Body of pancreas (tissue), 4 donors: Measurements from ENCODE around the gene ALG12.

Experiments
- POLR2A ChIP-seq, 3 donors: fragments of 450-650 bp; IDR thresholded peaks; one replicate each; pipeline ENCODE4 v1.6.1; 2016; ENCODE audit warnings: antibody characterized with exemption in 3 of 3, mild to moderate bottlenecking in 2 of 3
- TF ChIP-seq, protein P1 (sequence below), 7 experiments: fragments of 450-650 bp in 4 of 7; fragments of 200-600 bp in 3 of 7; sonication (generic) in 3 of 7; IDR thresholded peaks; one replicate each; pipeline ENCODE4 v1.5.1; 2016 to 2019; ENCODE audit warnings: antibody characterized with exemption in 7 of 7

DNA sequence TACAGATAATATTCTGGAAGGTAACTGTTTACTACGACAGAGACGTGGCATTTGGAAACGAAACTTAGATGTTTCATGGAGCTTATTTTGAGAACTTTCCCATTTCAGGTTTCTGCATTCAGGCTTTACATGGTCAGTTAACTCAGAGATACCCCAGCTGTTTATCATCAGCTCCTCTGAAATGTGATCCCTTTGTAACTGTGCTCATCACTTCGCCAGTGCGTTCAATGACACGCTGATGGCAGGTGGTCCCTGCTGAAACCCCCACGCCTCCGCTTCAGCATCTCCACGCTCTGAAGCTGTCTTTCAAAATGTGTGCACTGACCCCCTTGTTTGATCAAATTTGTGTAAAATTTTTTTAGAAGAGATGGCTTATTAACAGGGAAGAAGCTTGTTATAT is 30.5 kb downstream of the ALG12 start:
- no peak for TF ChIP-seq POLR2A (IDR thresholded peaks at IDR 0.05)
- TF ChIP-seq, protein P1, sequence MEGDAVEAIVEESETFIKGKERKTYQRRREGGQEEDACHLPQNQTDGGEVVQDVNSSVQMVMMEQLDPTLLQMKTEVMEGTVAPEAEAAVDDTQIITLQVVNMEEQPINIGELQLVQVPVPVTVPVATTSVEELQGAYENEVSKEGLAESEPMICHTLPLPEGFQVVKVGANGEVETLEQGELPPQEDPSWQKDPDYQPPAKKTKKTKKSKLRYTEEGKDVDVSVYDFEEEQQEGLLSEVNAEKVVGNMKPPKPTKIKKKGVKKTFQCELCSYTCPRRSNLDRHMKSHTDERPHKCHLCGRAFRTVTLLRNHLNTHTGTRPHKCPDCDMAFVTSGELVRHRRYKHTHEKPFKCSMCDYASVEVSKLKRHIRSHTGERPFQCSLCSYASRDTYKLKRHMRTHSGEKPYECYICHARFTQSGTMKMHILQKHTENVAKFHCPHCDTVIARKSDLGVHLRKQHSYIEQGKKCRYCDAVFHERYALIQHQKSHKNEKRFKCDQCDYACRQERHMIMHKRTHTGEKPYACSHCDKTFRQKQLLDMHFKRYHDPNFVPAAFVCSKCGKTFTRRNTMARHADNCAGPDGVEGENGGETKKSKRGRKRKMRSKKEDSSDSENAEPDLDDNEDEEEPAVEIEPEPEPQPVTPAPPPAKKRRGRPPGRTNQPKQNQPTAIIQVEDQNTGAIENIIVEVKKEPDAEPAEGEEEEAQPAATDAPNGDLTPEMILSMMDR (IDR thresholded peaks at IDR 0.05), result no peak
